GM20000 (cell line): ENCODE measurements around the gene UBL4A.

ENCODE experiments used
- DNase-seq: peaks from one replicate; pipeline ENCODE4 v3.0.0; 2012; ENCODE audit warnings: low spot score
- CTCF ChIP-seq: IDR thresholded peaks from 2 replicates; pipeline ENCODE4 v1.5.1; 2012; ENCODE audit warnings: mild to moderate bottlenecking, control low read depth; ENCODE audit errors: extremely low read depth, missing control alignments

The UBL4A gene

GRCh38 chrX:154515090-154515965 is 28.9 kb upstream of the UBL4A start:
- TF ChIP-seq CTCF = no peak
- DNase-seq = peak; percentile 26

- TF ChIP-seq CTCF = no peak
- DNase-seq = no peak
Measured at GRCh38 chrX:154513716-154514115, 27.3 kb upstream of the UBL4A start.

- TF ChIP-seq CTCF = no peak
- no peak for DNase-seq
Measured at GRCh38 chrX:154512879-154513553, 26.6 kb upstream of the UBL4A start.

GRCh38 chrX:154511761-154512160 is 25.3 kb upstream of the UBL4A start:
- TF ChIP-seq CTCF = no peak
- DNase-seq = no peak

- no peak for TF ChIP-seq CTCF
- no peak for DNase-seq
Measured at GRCh38 chrX:154509455-154509854, 23.0 kb upstream of the UBL4A start.

GRCh38 chrX:154508384-154508745 is 21.9 kb upstream of the UBL4A start:
- no peak for DNase-seq
- no peak for TF ChIP-seq CTCF

GRCh38 chrX:154507673-154508383 is 21.4 kb upstream of the UBL4A start:
- no peak for TF ChIP-seq CTCF
- DNase-seq = no peak
